HEK293 (cell line): ENCODE results near the gene MARCHF9.

Experiments used
- MYNN ChIP-seq: fragments of 450-650 bp; formaldehyde crosslinking; IDR thresholded peaks from 2 replicates; pipeline ENCODE4 v1.5.1; 2016; ENCODE audit warnings: missing biosample characterization, missing genetic modification characterization, borderline replicate concordance
- ZNF169 ChIP-seq: fragments of 450-650 bp; formaldehyde crosslinking; IDR thresholded peaks from 2 replicates; pipeline ENCODE4 v1.5.1; 2016; ENCODE audit warnings: missing biosample characterization, missing genetic modification characterization
- ZNF394 ChIP-seq: fragments of 450-650 bp; formaldehyde crosslinking; IDR thresholded peaks from 2 replicates; pipeline ENCODE4 v1.5.1; 2016; ENCODE audit warnings: missing biosample characterization, missing genetic modification characterization, mild to moderate bottlenecking, moderate library complexity, borderline replicate concordance
- TF ChIP-seq, protein P1 (sequence below): fragments of 450-650 bp; formaldehyde crosslinking; IDR thresholded peaks from 2 replicates; pipeline ENCODE4 v1.5.1; 2016; ENCODE audit warnings: missing biosample characterization, missing genetic modification characterization
- TF ChIP-seq, protein P2 (sequence below): fragments of 450-650 bp; formaldehyde crosslinking; IDR thresholded peaks from 2 replicates; pipeline ENCODE4 v1.5.1; 2016; ENCODE audit warnings: missing biosample characterization, missing genetic modification characterization

DNA sequence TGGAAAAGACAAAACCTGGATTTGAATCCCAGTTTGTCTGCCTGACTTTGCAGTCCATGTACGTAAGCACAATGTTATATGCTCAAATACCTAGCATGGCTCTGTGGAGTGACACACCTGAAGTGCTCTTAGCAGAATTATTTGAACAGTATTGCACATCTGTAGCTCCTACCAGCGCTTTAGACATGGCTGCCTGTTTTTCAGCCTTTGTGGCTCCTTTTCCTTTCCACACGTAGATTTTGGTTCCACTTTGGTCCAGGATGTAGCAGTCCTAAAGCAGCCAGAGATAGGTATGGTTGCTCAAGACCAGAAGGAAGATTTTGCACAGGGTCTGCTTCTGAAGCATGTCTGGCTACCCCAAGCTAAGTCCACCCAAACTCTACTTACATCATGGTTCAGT lies 54.5 kb downstream of the MARCHF9 start:
- TF ChIP-seq ZNF169 (tag by site-specific recombination) (no peak), ZNF394 (tag by site-specific recombination) (no peak), MYNN (tag by site-specific recombination) (no peak)
- TF ChIP-seq, protein P1, sequence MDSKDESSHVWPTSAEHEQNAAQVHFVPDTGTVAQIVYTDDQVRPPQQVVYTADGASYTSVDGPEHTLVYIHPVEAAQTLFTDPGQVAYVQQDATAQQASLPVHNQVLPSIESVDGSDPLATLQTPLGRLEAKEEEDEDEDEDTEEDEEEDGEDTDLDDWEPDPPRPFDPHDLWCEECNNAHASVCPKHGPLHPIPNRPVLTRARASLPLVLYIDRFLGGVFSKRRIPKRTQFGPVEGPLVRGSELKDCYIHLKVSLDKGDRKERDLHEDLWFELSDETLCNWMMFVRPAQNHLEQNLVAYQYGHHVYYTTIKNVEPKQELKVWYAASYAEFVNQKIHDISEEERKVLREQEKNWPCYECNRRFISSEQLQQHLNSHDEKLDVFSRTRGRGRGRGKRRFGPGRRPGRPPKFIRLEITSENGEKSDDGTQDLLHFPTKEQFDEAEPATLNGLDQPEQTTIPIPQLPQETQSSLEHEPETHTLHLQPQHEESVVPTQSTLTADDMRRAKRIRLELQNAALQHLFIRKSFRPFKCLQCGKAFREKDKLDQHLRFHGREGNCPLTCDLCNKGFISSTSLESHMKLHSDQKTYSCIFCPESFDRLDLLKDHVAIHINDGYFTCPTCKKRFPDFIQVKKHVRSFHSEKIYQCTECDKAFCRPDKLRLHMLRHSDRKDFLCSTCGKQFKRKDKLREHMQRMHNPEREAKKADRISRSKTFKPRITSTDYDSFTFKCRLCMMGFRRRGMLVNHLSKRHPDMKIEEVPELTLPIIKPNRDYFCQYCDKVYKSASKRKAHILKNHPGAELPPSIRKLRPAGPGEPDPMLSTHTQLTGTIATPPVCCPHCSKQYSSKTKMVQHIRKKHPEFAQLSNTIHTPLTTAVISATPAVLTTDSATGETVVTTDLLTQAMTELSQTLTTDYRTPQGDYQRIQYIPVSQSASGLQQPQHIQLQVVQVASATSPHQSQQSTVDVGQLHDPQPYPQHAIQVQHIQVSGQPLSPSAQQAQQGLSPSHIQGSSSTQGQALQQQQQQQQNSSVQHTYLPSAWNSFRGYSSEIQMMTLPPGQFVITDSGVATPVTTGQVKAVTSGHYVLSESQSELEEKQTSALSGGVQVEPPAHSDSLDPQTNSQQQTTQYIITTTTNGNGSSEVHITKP (tag by site-specific recombination) = no peak
- TF ChIP-seq, protein P2, sequence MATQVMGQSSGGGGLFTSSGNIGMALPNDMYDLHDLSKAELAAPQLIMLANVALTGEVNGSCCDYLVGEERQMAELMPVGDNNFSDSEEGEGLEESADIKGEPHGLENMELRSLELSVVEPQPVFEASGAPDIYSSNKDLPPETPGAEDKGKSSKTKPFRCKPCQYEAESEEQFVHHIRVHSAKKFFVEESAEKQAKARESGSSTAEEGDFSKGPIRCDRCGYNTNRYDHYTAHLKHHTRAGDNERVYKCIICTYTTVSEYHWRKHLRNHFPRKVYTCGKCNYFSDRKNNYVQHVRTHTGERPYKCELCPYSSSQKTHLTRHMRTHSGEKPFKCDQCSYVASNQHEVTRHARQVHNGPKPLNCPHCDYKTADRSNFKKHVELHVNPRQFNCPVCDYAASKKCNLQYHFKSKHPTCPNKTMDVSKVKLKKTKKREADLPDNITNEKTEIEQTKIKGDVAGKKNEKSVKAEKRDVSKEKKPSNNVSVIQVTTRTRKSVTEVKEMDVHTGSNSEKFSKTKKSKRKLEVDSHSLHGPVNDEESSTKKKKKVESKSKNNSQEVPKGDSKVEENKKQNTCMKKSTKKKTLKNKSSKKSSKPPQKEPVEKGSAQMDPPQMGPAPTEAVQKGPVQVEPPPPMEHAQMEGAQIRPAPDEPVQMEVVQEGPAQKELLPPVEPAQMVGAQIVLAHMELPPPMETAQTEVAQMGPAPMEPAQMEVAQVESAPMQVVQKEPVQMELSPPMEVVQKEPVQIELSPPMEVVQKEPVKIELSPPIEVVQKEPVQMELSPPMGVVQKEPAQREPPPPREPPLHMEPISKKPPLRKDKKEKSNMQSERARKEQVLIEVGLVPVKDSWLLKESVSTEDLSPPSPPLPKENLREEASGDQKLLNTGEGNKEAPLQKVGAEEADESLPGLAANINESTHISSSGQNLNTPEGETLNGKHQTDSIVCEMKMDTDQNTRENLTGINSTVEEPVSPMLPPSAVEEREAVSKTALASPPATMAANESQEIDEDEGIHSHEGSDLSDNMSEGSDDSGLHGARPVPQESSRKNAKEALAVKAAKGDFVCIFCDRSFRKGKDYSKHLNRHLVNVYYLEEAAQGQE (tag by site-specific recombination) = no peak
